ENCODE results near the gene ZFC3H1.

GRCh38 chr12:71642264-71642663 is 21.4 kb downstream of the ZFC3H1 start:
- TF ChIP-seq CTCF (conservative IDR thresholded peaks at IDR 0.05; ENCODE audit: low read length), result no peak
- TF ChIP-seq EZH2phosphoT487 (IDR thresholded peaks at IDR 0.05; ENCODE audit: borderline replicate concordance), result no peak
